ENCODE results near the gene USP31. TPM values are rescaled to one million over a fixed set of nuclear protein-coding genes. Genes with fewer than 3 reads are reported as not detected.

The USP31 gene
- total RNA-seq, 1 experiment from 2014 or later = 16.1 TPM

GRCh38 chr16:23052221-23052620, 97.0 kb downstream of the USP31 start:
- no peak overlapping the region for H3K4me3 Mint-ChIP-seq
- H3K4me1 Mint-ChIP-seq = peaks cover 3 to 4% of the 10 kb centered on the region in 2 experiments; a peak in 2 of 4 replicates
- DNase-seq = no peak
- Histone ChIP-seq H4K8ac (replicated peaks; ENCODE audit: insufficient read length, low read depth, low read length) (no peak overlapping the region), H2BK120ac (ENCODE audit: low read depth, low read length, poor library complexity, severe bottlenecking) (no peak overlapping the region), H4K91ac (ENCODE audit: insufficient read length, low read depth, low read length) (no peak overlapping the region), H3K23me2 (ENCODE audit: insufficient read length, low read depth, low read length, poor library complexity, severe bottlenecking) (no peaks in the 10 kb centered on the region), H2BK12ac (ENCODE audit: insufficient read length, low read depth, low read length) (no peak overlapping the region), H3K4me2 (ENCODE audit: insufficient read depth, insufficient read length, low read length) (no peak overlapping the region), H2BK5ac (ENCODE audit: insufficient read length, low read length) (no peak overlapping the region), H4K20me1 (ENCODE audit: control insufficient read depth, insufficient read depth, insufficient read length) (no peaks in the 10 kb centered on the region), H3K14ac (ENCODE audit: insufficient read depth, low read length) (no peak overlapping the region), H3K18ac (ENCODE audit: insufficient read length, low read depth, low read length) (no peak overlapping the region), H3K27me3 (ENCODE audit: insufficient read depth, low read length) (no peaks in the 10 kb centered on the region), H2AFZ (ENCODE audit: low read length) (no peak overlapping the region), H3K56ac (ENCODE audit: insufficient read length, low read depth, low read length) (no peak overlapping the region), H2BK15ac (ENCODE audit: low read depth, low read length) (no peak overlapping the region), H3K23ac (ENCODE audit: insufficient read length, low read depth, low read length) (no peak overlapping the region), H2AK5ac (ENCODE audit: insufficient read length, low read length) (no peak overlapping the region), H3K4me1 (ENCODE audit: insufficient read depth, low read length) (no peaks in the 10 kb centered on the region), H2BK20ac (ENCODE audit: low read depth, low read length, poor library complexity, severe bottlenecking) (no peak overlapping the region), H3K4ac (ENCODE audit: low read depth, low read length) (no peak overlapping the region), H4K5ac (ENCODE audit: insufficient read length, low read depth, low read length) (no peak overlapping the region), H3K79me1 (ENCODE audit: insufficient read depth, low read depth, low read length, poor library complexity, severe bottlenecking) (no peaks in the 10 kb centered on the region), H3K79me2 (ENCODE audit: insufficient read depth, low read length) (no peaks in the 10 kb centered on the region), H3K9me3 (ENCODE audit: control insufficient read depth, low read depth, low read length) (no peaks in the 10 kb centered on the region), H3K27ac (ENCODE audit: insufficient read length, low read depth, low read length) (no peak overlapping the region), H3T11ph (ENCODE audit: low read length) (no peak overlapping the region), H3K9ac (ENCODE audit: extremely low read depth, insufficient read length, low read length) (no peak overlapping the region)
- no peak for TF ChIP-seq CTCF (conservative IDR thresholded peaks at IDR 0.05)
- no CpG with 5 or more reads among the region's 13 CpGs for WGBS (ENCODE audit: extremely low coverage, insufficient read length, low lambda C conversion rate)
- peaks cover 0 to 2% (median 0%) of the 10 kb centered on the region in 3 experiments; a peak in 2 of 7 replicates for H3K36me3 Mint-ChIP-seq (ENCODE audit: insufficient read depth in 1 of 3, low read depth in 3 of 3)
- peaks cover 0 to 3% of the 10 kb centered on the region in 2 experiments; a peak in 1 of 5 replicates for H3K9me3 Mint-ChIP-seq
- H3K27ac Mint-ChIP-seq = no peak overlapping the region
- H3K27me3 Mint-ChIP-seq (ENCODE audit: low read depth) = peaks cover 1% of the 10 kb centered on the region; the same call in 1 of the 2 replicates

All from H9 (cell line).